Erythroblast (primary cell): Measurements from ENCODE around the gene DNAH9.

Experiments used
- GATA1 ChIP-seq: IDR thresholded peaks from 2 replicates; pipeline ENCODE4 v1.6.1; 2011; ENCODE audit warnings: low read depth, mild to moderate bottlenecking, control low read depth, low read length, moderate library complexity
- POLR2A ChIP-seq: IDR thresholded peaks from 2 replicates; pipeline ENCODE4 v1.6.1; 2011; ENCODE audit warnings: mild to moderate bottlenecking, low read length

DNA sequence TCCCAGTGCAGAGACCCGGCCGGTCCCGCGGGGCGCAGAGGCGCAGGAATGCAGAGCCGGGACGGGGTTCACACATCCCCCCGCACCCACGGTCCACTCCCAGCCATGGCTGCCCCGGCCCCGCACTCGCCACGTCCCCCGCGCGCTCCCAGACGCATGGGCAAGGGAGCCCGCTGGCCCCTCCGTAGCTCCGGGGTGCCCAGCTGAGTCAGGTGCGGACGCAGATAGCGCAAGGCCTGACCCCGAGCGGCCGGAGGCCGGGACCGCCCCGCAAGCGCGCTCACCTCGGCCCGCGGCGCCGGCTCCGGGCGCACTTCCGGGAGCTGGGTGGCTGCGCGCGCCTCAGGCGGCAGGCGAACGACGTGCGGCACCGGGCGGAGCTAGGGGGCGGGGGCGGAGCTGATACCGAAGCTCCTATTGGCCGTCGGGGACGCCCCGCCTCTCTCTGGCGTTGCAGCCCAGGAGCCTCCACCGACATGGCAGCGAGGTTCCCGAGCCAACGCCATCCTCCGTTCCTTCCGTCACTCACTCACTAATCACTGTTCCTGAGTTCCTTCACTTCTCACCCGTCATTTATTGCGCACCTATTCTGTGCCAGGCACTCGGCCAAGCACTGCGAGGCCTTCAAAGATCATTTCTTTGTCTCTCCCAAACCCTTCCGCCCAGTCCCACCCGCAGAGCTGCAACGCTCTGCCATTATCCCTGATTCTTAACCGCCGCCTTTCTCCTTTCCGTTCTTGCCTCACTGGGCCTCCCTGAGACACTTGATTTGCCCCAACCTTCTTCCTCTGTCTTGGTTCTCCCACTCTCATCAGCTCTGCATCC, 399.1 kb downstream of the DNAH9 start, which contains the start of gene ZNF18:
- TF ChIP-seq POLR2A, result peak; percentile 98
- no peak for TF ChIP-seq GATA1
